IPS-NIHi7 (cell line): ENCODE data around the gene SMAGP.
A peak's percentile ranks its signal among the peaks of the same experiment; 100 is the strongest.
"Not testable (repeated sequence)": the region's sequence is repeated elsewhere in the genome, so short reads cannot be mapped to it uniquely, and the experiment has no call there.

Experiments used
- DNase-seq: peaks from one replicate; pipeline ENCODE4 v3.0.0; 2012; ENCODE audit warnings: mixed read lengths; ENCODE audit errors: extremely low spot score

Gene SMAGP

GRCh38 chr12:51270067-51270950, at the start of gene SMAGP:
Gene SMAGP, minus strand, starts transcription at chr12:51270415. Its CDS starts 1,137 bp downstream, at chr12:51269278.
- DNase-seq, result peak; percentile 76

GRCh38 chr12:51318846-51319599, 48.8 kb upstream of the SMAGP start:
- no peak for DNase-seq

GRCh38 chr12:51318057-51318806, 48.0 kb upstream of the SMAGP start:
- DNase-seq, result not testable (repeated sequence)

- DNase-seq, result no peak
Measured at GRCh38 chr12:51311389-51311788, 41.2 kb upstream of the SMAGP start.

GRCh38 chr12:51307655-51308593, 37.7 kb upstream of the SMAGP start:
- no peak for DNase-seq

GRCh38 chr12:51306507-51306906, 36.3 kb upstream of the SMAGP start:
- no peak for DNase-seq

GRCh38 chr12:51300768-51301167, 30.6 kb upstream of the SMAGP start:
- not testable (repeated sequence) for DNase-seq

- DNase-seq, result no peak
Measured at GRCh38 chr12:51295651-51296050, 25.4 kb upstream of the SMAGP start.

GRCh38 chr12:51294097-51294496, 23.9 kb upstream of the SMAGP start:
- not testable (repeated sequence) for DNase-seq

GRCh38 chr12:51293696-51294095, 23.5 kb upstream of the SMAGP start:
- DNase-seq, result no peak

- DNase-seq, result not testable (repeated sequence)
Measured at GRCh38 chr12:51291603-51292513, 21.6 kb upstream of the SMAGP start.

GRCh38 chr12:51285843-51286242, 15.6 kb upstream of the SMAGP start:
- DNase-seq, result no peak

- no peak for DNase-seq
Measured at GRCh38 chr12:51281202-51281924, 11.1 kb upstream of the SMAGP start.

GRCh38 chr12:51275088-51275487, 4.9 kb upstream of the SMAGP start:
- DNase-seq, result no peak

GRCh38 chr12:51272810-51273209, 2.6 kb upstream of the SMAGP start:
- not testable (repeated sequence) for DNase-seq

GRCh38 chr12:51270951-51271518, 820 bp upstream of the SMAGP start:
- no peak for DNase-seq

GRCh38 chr12:51269174-51270066, 795 bp downstream of the SMAGP start:
- peak; percentile 85 for DNase-seq

GRCh38 chr12:51265024-51265423, 5.2 kb downstream of the SMAGP start:
- no peak for DNase-seq
